ENCODE measurements around the gene AUTS2.
A peak's percentile ranks its signal among the peaks of the same experiment; 100 is the strongest.
"Not testable (repeated sequence)": the region's sequence is repeated elsewhere in the genome, so short reads cannot be mapped to it uniquely, and the experiment has no call there.

Gene AUTS2

DNA sequence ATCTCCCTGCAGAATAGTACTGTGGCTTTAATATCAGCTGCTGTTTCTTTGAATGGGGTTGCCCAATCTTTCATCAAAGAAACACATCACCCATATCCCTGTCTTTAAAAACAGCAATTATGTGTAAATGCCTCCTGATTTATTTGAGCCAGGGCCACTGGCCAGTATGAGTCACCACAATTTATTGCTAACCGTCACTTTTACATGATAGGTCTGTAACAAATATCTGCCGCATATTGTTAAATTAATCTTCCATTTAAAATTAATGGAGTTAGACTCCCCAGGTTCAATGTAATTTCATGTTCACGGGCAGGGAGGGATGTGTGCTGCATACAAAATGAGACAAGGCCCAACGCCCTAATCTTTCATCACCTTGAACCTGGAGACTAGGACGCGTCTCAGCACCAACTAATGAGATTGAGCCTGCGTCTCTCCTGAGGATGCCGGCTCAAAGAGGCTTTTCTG, 673.4 kb downstream of the AUTS2 start:
- H3K27me3 Mint-ChIP-seq (ENCODE audit: low read depth, poor library complexity) = no peaks in the 10 kb centered on the region

DNA sequence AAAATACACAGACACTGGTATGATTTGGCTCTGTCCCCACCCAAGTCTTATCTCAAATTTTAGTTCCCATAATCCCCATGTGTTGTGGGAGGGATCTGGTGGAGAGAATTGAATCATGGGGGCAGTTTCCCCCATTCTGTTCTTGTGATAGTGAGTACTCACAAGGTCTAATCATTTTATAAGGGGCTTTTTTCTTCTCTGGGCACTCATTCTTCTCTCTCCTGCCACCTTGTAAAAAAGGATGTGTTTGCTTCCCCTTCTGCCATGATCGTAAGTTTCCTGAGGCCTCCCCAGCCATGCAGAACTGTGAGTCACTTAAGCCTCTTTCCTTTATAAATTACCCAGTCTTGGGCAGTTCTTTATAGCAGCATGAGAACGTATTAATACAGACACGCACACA, 677.3 kb downstream of the AUTS2 start:
- H3K9me3 Mint-ChIP-seq; H3K27me3 Mint-ChIP-seq (ENCODE audit: low read depth, poor library complexity); H3K36me3 Mint-ChIP-seq (ENCODE audit: low read depth); H3K27ac Mint-ChIP-seq; DNase-seq; H3K4me3 Mint-ChIP-seq: not testable (repeated sequence)
- H3K4me1 Mint-ChIP-seq = peaks cover 13% of the 10 kb centered on the region

More for the DNA sequence above, 673.4 kb downstream of the AUTS2 start:
- Mint-ChIP-seq H3K27ac (no peak overlapping the region), H3K36me3 (ENCODE audit: low read depth) (no peaks in the 10 kb centered on the region), H3K4me3 (no peak overlapping the region), H3K4me1 (peaks cover 33% of the 10 kb centered on the region), H3K9me3 (no peaks in the 10 kb centered on the region)
- DNase-seq = no peak
- TF ChIP-seq, protein P1, sequence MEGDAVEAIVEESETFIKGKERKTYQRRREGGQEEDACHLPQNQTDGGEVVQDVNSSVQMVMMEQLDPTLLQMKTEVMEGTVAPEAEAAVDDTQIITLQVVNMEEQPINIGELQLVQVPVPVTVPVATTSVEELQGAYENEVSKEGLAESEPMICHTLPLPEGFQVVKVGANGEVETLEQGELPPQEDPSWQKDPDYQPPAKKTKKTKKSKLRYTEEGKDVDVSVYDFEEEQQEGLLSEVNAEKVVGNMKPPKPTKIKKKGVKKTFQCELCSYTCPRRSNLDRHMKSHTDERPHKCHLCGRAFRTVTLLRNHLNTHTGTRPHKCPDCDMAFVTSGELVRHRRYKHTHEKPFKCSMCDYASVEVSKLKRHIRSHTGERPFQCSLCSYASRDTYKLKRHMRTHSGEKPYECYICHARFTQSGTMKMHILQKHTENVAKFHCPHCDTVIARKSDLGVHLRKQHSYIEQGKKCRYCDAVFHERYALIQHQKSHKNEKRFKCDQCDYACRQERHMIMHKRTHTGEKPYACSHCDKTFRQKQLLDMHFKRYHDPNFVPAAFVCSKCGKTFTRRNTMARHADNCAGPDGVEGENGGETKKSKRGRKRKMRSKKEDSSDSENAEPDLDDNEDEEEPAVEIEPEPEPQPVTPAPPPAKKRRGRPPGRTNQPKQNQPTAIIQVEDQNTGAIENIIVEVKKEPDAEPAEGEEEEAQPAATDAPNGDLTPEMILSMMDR (IDR thresholded peaks at IDR 0.05) = no peak

DNA sequence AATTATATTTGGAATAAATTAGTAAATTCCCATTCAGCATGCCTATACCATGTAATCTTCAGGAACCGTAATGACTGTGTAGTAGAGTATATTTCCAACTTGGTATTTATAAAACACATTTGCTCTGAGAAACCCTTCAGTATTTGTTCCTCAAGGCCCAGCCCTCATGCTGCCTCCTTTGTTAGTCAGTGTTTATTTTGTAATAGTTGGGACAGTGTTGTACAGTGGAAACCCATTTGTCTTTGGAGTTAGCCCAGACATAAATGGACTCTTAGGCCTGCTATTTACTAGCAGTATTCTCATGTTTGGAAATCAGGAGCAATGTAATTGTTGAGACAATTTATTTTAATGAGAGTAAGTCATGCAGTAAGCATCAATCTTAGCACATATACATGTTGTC, 686.9 kb downstream of the AUTS2 start:
- no peak for DNase-seq
- no peaks in the 10 kb centered on the region for H3K36me3 Mint-ChIP-seq (ENCODE audit: low read depth)
- TF ChIP-seq, protein P1 (IDR thresholded peaks at IDR 0.05) = no peak
- H3K4me3 Mint-ChIP-seq = no peak overlapping the region
- no peaks in the 10 kb centered on the region for H3K4me1 Mint-ChIP-seq
- H3K9me3 Mint-ChIP-seq = no peaks in the 10 kb centered on the region
- H3K27me3 Mint-ChIP-seq (ENCODE audit: low read depth, poor library complexity) = no peaks in the 10 kb centered on the region
- no peak overlapping the region for H3K27ac Mint-ChIP-seq

DNA sequence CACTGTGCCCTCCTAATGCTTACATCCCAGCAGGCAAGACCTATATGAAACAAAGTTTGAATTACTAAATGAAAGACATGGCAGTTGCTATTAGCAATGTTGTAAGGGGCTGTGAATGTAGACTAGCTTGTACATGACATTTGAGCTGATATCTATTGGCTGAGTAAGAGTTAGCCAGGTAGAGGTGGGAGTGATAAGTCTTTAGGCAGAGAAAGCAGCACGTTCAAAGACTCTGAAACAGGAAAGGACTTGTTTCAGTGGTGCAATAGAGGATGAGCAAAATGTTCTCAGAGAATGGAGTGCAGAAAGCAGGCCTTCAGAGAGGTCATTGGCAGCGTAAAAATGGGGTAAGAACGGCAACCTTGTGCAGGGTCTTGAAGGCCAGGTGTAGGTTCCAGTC, 687.6 kb downstream of the AUTS2 start:
- TF ChIP-seq, protein P1 (IDR thresholded peaks at IDR 0.05) = no peak
- Mint-ChIP-seq H3K36me3 (ENCODE audit: low read depth) (no peaks in the 10 kb centered on the region), H3K27me3 (ENCODE audit: low read depth, poor library complexity) (no peaks in the 10 kb centered on the region), H3K9me3 (no peaks in the 10 kb centered on the region), H3K4me1 (no peaks in the 10 kb centered on the region), H3K4me3 (no peak overlapping the region), H3K27ac (no peak overlapping the region)
- no peak for DNase-seq

DNA sequence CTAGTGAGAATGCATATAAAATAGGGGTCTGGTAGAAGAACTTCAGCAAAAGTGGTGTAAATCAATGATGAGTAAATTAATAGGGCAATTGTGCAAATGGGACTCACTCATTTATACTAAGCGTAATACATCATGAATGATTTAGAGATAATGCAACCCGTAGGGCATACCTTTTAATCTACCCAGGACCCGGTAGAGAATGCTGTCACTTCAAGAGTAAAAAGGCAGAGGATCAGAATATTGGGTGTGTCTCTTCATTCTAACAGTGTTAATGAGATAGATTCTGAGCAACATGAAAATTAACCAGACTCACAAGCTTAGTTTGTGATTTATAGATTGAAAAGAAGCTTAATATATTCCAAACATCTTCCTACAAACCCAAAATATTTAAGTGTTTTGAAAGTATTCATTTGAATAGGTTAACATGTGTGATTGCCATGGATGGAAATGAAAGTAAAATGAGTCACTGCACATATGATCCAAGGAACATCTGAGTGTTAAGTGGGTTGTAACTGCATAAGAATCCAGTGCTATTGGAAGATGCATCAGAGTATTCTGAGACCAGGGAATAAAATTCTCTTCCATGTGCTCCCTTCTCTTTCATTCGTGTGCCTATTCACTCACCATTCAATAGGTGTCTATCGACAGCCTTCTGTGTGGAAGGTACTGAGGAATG, 690.6 kb downstream of the AUTS2 start:
- no peaks in the 10 kb centered on the region for H3K36me3 Mint-ChIP-seq (ENCODE audit: low read depth)
- no peak overlapping the region for H3K4me3 Mint-ChIP-seq
- no peak for DNase-seq
- H3K27me3 Mint-ChIP-seq (ENCODE audit: low read depth, poor library complexity) = no peaks in the 10 kb centered on the region
- no peaks in the 10 kb centered on the region for H3K4me1 Mint-ChIP-seq
- TF ChIP-seq, protein P1 (IDR thresholded peaks at IDR 0.05) = no peak
- peak overlapping the region; percentile 3 for H3K27ac Mint-ChIP-seq
- no peaks in the 10 kb centered on the region for H3K9me3 Mint-ChIP-seq

DNA sequence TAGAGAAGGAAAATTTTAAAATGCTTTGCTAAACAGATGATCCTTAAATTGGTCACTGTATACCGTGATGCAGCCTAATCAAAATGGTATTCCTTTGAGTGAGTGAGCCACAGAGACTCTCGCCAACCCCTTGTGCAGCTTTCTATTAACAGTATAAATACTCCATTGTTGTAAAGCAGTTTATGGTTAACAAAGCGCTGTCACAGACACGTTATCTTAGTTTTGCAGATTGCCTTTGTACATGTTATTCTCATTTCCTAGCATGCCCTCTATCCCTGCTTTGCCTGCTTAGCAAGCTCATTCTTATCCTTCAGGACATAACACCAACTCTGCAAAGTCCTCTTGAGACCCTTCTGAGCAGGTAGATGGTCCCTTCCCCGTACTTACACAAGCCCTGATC, 694.4 kb downstream of the AUTS2 start:
- no peak overlapping the region for H3K4me3 Mint-ChIP-seq
- H3K27me3 Mint-ChIP-seq (ENCODE audit: low read depth, poor library complexity) = peaks cover 4% of the 10 kb centered on the region
- H3K27ac Mint-ChIP-seq = no peak overlapping the region
- TF ChIP-seq, protein P1 (IDR thresholded peaks at IDR 0.05) = no peak
- peaks cover 8% of the 10 kb centered on the region for H3K36me3 Mint-ChIP-seq (ENCODE audit: low read depth)
- H3K4me1 Mint-ChIP-seq = no peaks in the 10 kb centered on the region
- peaks cover 3% of the 10 kb centered on the region for H3K9me3 Mint-ChIP-seq
- no peak for DNase-seq
